Lung microvascular endothelial cell (primary cell): ENCODE results near the gene TSPAN4. TPM values are rescaled to one million over a fixed set of nuclear protein-coding genes. Genes with fewer than 3 reads are reported as not detected.

Experiments
- DNase-seq, 2 donors: peaks; one replicate each; pipeline versions ENCODE4 v3.0.0 to v3.0.0-alpha.2; 2010; ENCODE audit warnings: low read depth in 2 of 2
- total RNA-seq: library from RNA; depleted of rRNA; stranded (reverse); fragments of >200 nt; gene quantifications from 2 replicates; pipeline ENCODE4 v1.2.1, GENCODE V29; 2014

TSPAN4 gene
- total RNA-seq, 1 donor from 2014 or later: 182 TPM

GRCh38 chr11:848380-848931 is 5.8 kb downstream of the TSPAN4 start:
- peak; percentile 44 to 63 for DNase-seq

DNA sequence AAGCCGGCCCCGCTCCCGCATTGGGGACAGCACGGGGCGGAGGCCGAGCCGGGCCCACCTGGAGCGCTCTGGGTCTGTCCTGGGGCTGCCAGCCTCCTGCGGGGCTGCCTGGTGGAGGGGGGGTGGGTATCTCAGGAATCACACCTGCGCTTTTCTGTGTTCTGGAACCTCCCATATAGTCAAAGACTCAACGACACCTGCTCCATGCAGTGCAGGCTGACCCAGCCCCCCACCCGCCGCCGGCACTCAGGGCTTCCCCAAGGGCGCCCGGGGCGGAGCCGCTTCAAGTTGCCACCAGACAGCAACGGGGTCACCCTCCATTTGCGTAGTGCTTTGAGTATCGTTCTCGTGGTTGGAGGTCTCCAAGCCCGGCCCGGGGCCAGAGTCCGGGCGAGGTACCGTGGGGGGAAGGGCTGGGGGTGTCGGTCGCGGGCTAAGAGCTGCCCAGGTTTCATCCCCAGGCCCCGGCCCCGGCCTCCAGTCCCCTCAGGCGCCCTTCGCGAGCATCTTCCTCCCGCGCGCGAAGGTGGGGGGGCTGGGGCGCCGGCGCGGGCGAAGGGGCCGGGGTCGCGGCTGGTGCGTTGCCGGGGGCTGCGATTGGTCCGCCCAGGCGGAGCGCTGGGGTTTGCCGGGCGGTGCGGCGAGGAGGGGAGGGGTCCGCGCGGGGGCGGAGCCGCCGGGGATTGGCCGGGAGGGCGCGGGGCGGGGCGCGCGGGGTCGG is 6.6 kb downstream of the TSPAN4 start:
- peak in 1 of 2 donors; percentile 59 for DNase-seq

DNA sequence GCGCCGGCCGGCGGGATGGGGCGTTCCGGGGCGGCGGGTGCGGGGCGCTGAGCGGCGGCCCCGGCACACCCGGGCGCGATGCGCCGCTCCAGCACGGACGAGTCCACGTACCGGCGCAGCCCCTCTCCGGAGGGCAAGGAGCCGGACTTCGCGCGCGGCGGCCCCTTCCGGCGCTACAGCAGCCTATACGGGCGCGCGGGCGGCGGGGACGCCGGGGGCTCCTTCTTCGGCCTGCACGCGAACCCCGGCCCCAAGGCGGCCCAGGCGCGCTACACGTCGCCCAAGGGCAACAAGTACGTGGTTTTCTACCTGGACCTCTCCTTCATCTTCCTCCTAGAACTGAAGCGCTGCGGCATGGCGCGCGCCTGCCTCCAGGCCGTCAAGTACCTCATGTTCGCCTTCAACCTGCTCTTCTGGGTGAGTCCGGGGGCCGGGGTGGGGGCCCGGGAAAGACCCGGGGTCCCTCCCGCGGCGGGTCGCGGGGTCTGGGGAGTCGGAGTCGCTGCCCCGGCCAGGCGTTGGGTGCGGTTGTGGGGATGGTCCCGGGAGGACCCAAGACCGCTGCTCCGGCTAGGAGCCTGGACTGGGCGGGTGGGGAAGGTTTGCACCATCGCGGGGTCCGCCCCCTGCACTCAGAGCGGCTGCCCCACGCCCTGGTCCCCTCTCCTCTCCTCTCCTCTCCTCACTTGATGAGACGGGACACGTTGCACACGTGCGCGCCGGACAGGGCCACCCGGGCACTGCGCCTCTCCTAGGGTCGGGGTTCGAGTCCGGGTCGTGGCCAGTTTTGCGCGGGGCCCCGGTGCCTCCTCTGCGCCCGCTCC is 7.5 kb downstream of the TSPAN4 start:
- no peak for DNase-seq

GRCh38 chr11:850775-851763 is 8.4 kb downstream of the TSPAN4 start:
- no peak for DNase-seq

DNA sequence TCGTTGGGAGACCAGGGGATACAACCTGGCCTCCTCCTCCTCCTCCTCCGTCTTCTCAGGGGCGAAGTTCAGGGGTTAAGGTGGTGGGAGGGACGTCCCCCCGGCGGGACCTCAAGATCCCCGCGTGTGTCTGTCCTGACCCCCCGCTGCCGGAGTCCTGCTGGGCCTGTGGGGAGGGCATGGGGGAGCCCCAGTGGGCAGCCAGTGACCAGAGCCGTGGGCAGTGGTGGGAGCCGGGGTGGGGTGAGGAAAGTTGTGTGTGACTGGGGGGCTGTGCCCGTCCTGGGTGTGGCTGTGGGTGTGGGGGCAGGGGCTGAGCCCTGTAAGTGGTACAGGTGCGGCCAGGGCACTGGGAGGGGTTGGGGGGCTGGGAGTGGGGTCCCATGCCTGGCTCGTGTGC is 10.1 kb downstream of the TSPAN4 start:
- no peak for DNase-seq

DNA sequence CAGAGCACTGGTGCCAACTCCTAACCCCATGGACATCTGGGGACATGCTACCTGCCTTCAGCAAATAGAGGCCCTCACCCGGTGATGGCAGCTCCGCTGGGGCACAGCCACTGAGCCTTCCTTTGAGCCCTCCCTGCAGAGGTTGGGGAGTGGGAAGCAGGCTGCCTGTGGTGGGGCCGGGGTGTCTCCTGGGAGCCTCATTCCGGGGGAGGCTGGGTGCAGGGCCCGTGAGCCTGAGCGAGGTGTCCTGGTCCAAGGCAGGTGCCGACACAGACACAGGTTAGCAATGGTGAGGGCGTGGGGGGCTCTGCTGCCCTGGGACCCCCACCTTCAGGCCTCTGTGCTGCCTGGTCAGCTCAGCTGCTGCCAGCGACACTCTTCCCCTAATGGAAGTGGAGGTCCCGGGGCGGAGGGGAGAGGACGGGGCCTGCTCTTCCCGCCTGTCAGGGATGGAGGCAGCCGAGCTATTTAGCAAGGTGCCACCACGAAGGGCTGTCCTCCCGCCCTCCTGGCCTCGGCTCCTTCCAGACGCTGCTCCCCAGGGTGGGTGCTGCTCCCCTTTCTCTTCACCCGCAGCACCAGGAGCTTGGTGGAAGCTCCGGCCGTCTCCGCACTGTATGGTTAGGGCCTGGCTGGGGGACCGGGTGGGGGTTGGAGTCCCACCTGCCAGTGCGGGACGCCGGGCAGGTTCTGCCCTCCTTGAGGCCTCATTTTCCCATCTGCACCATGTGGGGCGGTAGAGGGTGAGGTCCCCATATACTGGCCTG is 11.2 kb downstream of the TSPAN4 start:
- DNase-seq: no peak

- DNase-seq: no peak
These were observed 12.1 kb downstream of the TSPAN4 start for GRCh38 chr11:854601-855329.

DNA sequence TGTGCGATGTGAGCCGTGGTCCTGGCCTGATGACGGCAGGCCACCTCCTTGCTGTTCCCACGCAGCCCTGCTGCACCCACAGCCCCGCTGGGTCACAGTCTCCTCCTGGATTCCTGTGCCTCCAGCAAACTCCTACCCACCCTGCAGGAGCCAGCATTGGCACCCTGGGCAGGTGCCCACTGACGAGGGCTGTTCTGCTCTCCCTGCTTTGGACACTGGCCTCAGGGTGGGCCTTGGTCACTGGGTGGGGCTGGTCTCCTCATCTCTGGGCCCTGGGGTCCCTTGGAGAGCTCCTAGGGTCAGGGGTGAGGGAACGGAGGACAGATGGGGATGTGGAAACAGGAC is 12.7 kb downstream of the TSPAN4 start:
- DNase-seq: no peak

DNA sequence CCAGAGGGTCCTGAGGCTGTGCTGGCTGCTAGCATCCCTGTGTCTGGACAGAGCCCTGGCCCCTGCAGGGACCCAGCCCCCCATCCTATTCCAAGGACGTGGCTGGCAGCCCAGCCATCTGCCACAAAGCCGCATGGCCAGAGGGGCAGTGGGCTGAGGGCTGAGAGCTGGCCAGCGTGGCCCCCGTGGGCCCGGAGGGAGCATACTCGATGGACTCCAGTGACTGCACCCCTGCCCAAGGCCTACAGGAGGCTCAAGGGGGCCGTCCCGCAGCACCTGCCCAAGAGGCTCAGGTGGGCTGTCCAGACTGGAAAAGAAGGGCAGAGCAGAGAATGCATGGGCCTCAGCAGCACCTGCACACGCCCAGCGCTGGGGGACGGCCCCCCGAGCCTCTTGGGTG is 13.1 kb downstream of the TSPAN4 start:
- no peak for DNase-seq

- DNase-seq: no peak
These were observed 13.7 kb downstream of the TSPAN4 start for GRCh38 chr11:856397-856796.

DNA sequence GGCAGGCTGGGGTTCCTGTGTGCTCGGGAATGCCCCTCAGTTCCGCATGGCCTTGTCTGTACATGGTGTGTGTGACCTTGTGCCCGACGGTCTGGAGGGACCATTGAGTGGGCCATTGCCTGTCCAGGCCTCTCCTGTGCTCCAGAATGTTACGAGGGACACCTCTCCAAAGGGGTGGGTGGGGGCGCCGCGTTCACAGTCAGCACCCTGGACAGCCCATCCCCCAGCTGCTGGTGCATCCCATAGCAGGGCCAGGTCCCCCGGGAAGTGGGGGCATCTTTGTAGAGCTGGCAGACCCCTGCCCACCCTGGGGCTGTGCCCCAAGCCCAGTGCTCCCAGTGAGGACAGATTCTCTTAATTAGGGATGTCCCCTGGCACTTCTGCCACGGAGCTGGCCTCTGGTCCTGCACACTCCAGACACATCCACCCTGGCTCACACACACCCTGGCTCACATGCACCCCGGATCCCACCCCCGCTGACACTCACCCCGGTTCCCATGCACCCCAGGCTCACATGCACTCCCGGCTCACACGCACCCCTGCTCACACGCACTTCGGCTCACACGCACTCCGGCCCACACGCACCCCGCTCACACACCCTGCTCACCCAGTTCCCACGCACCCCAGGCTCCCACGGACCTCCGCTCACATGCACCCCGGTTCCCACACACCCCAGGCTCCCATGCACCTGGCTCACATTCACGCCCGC is 15.6 kb downstream of the TSPAN4 start:
- no peak for DNase-seq

DNA sequence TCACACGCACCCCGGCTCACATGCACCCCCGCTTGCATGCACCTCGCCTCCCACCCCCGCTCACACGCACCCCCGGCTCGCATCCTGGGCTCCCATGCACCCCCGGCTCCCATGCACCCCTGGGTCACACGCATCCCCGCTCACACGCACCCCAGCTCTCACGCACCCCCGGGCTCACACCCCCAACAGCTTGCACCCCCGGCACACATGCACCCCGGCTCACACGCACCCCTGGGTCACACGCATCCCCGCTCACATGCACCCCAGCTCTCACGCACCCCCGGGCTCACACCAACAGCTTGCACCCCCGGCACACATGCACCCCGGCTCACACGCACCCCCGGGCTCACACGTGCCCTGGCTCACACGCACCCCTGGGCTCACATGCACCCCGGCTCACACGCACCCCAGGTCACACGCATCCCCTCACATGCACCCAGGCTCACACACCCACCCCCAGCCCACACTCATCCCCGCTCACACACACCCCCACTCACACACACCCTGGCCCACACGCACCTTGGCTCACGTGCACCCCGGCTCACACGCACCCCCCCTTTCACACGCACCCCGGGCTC is 16.2 kb downstream of the TSPAN4 start:
- DNase-seq: no peak

DNA sequence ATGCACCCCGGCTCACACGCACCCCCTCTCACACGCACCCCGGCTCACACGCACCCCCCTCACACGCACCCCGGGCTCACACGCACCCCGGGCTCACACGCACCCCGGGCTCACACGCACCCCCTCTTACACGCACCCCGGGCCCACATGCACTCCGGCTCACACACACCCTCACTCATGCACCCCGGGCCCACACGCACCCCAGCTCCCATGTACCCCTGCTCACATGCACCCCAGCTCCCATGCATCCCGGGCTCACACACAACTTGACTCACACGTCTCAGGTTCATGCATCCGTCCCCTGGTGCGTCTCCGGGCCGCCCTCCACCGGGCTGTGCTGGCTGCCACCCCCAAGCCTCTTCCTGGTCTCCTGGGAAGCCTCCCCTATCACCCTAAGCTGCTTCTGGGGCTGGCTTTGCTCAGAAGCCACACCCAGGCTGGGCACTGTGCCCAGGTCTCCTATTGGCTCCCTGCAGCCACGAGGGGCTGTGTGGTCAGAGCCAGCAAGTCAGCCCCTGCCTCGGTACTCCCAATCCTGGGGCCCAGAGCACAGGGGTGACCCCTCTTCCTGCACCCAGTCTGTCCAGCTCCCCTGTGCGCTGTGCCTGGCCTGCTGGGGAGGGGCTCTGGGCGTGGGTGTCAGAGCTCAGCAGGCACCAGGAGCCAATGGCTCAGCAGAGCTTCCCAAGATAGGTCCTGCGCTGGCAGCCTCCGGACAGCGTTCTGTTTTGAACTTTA is 16.9 kb downstream of the TSPAN4 start:
- peak; percentile 70 to 79 for DNase-seq

- no peak for DNase-seq
These were observed 17.8 kb downstream of the TSPAN4 start for GRCh38 chr11:860234-861104.

- DNase-seq: no peak
These were observed 18.4 kb downstream of the TSPAN4 start for GRCh38 chr11:861105-861479.

DNA sequence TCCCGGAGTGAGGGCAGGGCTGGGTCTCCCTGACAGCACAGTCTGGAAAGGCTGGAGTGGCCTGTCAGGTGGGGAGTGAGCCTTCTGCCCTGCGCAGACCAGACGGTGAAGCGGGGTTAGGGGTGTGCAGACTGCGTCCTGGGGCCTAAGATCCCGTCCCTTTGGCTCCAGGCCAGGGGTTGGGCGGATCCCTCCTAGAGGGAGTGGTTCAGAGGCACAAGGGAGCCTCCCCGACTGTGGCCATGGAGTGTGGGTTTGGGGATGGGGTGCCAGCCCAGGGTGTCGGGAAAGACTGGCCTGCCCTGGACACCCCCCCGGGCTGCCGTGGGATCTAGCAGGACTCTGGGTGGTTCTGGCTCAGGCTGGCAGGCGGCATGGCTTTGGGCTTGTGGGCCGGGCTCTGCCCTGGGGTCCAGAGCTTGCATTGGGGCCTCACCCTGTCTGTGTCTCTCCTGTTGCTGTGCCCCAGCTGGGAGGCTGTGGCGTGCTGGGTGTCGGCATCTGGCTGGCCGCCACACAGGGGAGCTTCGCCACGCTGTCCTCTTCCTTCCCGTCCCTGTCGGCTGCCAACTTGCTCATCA is 19.5 kb downstream of the TSPAN4 start:
- peak in 1 of 2 donors; percentile 40 for DNase-seq

GRCh38 chr11:862696-863022 is 20.0 kb downstream of the TSPAN4 start:
- no peak for DNase-seq
